ENCODE data around the gene PGLYRP2. TPM values are rescaled to one million over a fixed set of nuclear protein-coding genes. Genes with fewer than 3 reads are reported as not detected.

Gene PGLYRP2
- total and polyA plus RNA-seq, 2 of the 13 experiments (the other 11 are each of a cell fraction or from before 2014, with no cell fraction given) = 0.04 to 1.0 TPM

DNA sequence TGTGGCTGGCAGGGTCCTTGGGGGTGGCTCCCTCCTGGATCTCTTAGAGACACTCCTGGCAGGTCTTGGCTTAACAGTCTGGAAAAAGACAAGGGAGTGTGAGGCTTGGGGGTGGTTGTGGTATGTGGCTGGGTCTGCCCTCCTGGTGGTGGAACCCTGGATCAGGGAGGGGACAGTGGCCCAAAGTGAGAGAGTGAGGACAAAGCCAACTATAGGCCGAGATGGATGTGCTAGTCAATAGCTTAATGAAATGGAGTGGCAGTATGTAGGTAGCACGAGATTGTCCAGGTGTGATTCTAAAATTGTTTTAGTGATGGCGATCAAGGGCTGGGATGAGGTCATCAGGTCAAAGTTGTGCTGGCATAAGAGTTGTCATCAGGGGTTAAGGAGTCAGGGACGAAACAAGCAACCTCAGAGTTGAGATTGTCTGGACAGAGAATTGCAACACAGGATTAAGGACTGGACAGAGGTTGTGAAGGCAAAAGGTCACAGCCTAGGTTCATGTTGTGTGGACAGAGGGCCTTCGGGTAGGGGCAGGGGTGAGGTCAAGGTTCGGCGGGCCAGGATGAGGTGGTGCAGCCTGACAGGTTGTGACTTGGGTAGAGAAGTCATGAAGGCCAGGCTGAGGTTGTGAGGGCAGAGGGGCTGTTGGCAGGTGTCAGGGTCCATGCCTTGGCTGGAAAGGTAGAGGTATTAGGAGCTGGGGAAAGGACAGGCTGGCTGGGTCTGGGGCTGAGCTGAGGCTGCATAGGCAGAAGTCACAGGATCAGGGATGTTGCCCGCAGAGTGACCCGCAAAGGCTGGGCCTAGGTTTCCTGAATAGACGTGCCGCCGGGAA lies 10.4 kb downstream of the PGLYRP2 start (continued):
- TF ChIP-seq, protein P1, sequence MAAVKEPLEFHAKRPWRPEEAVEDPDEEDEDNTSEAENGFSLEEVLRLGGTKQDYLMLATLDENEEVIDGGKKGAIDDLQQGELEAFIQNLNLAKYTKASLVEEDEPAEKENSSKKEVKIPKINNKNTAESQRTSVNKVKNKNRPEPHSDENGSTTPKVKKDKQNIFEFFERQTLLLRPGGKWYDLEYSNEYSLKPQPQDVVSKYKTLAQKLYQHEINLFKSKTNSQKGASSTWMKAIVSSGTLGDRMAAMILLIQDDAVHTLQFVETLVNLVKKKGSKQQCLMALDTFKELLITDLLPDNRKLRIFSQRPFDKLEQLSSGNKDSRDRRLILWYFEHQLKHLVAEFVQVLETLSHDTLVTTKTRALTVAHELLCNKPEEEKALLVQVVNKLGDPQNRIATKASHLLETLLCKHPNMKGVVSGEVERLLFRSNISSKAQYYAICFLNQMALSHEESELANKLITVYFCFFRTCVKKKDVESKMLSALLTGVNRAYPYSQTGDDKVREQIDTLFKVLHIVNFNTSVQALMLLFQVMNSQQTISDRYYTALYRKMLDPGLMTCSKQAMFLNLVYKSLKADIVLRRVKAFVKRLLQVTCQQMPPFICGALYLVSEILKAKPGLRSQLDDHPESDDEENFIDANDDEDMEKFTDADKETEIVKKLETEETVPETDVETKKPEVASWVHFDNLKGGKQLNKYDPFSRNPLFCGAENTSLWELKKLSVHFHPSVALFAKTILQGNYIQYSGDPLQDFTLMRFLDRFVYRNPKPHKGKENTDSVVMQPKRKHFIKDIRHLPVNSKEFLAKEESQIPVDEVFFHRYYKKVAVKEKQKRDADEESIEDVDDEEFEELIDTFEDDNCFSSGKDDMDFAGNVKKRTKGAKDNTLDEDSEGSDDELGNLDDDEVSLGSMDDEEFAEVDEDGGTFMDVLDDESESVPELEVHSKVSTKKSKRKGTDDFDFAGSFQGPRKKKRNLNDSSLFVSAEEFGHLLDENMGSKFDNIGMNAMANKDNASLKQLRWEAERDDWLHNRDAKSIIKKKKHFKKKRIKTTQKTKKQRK (IDR thresholded peaks at IDR 0.05; ENCODE audit: low read length) = no peak
- TF ChIP-seq, protein P2, sequence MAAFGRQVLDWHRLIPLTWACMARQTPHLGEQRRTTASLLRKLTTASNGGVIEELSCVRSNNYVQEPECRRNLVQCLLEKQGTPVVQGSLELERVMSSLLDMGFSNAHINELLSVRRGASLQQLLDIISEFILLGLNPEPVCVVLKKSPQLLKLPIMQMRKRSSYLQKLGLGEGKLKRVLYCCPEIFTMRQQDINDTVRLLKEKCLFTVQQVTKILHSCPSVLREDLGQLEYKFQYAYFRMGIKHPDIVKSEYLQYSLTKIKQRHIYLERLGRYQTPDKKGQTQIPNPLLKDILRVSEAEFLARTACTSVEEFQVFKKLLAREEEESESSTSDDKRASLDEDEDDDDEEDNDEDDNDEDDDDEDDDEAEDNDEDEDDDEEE (CRISPR knock-in tag; IDR thresholded peaks at IDR 0.05) = no peak
- TF ChIP-seq TBX3 (IDR thresholded peaks at IDR 0.05; ENCODE audit: borderline replicate concordance) = no peak
- TF ChIP-seq ZNF672 (CRISPR knock-in tag; IDR thresholded peaks at IDR 0.05) = no peak
- TF ChIP-seq ZNF878 (CRISPR knock-in tag; IDR thresholded peaks at IDR 0.05) = no peak
- TF ChIP-seq KDM5A (IDR thresholded peaks at IDR 0.05; ENCODE audit: borderline replicate concordance, low read length) = no peak
- no peak for TF ChIP-seq ZNF589 (CRISPR knock-in tag; conservative IDR thresholded peaks at IDR 0.05)
- no peak for TF ChIP-seq ZNF337 (CRISPR knock-in tag; IDR thresholded peaks at IDR 0.05; ENCODE audit: borderline replicate concordance, low read depth)
- no peak for TF ChIP-seq MED8 (CRISPR knock-in tag; IDR thresholded peaks at IDR 0.05; ENCODE audit: insufficient replicate concordance)
- no peak for TF ChIP-seq ZNF317 (CRISPR knock-in tag; IDR thresholded peaks at IDR 0.05)
- no peak for TF ChIP-seq ZNF598 (CRISPR knock-in tag; IDR thresholded peaks at IDR 0.05; ENCODE audit: borderline replicate concordance)
- TF ChIP-seq RBAK (CRISPR knock-in tag; IDR thresholded peaks at IDR 0.05) = no peak
- TF ChIP-seq, protein P3, sequence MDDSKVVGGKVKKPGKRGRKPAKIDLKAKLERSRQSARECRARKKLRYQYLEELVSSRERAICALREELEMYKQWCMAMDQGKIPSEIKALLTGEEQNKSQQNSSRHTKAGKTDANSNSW (CRISPR knock-in tag; IDR thresholded peaks at IDR 0.05; ENCODE audit: borderline replicate concordance) = no peak
- no peak for TF ChIP-seq ZNF644 (CRISPR knock-in tag; IDR thresholded peaks at IDR 0.05; ENCODE audit: low read depth)
- TF ChIP-seq, protein P4, sequence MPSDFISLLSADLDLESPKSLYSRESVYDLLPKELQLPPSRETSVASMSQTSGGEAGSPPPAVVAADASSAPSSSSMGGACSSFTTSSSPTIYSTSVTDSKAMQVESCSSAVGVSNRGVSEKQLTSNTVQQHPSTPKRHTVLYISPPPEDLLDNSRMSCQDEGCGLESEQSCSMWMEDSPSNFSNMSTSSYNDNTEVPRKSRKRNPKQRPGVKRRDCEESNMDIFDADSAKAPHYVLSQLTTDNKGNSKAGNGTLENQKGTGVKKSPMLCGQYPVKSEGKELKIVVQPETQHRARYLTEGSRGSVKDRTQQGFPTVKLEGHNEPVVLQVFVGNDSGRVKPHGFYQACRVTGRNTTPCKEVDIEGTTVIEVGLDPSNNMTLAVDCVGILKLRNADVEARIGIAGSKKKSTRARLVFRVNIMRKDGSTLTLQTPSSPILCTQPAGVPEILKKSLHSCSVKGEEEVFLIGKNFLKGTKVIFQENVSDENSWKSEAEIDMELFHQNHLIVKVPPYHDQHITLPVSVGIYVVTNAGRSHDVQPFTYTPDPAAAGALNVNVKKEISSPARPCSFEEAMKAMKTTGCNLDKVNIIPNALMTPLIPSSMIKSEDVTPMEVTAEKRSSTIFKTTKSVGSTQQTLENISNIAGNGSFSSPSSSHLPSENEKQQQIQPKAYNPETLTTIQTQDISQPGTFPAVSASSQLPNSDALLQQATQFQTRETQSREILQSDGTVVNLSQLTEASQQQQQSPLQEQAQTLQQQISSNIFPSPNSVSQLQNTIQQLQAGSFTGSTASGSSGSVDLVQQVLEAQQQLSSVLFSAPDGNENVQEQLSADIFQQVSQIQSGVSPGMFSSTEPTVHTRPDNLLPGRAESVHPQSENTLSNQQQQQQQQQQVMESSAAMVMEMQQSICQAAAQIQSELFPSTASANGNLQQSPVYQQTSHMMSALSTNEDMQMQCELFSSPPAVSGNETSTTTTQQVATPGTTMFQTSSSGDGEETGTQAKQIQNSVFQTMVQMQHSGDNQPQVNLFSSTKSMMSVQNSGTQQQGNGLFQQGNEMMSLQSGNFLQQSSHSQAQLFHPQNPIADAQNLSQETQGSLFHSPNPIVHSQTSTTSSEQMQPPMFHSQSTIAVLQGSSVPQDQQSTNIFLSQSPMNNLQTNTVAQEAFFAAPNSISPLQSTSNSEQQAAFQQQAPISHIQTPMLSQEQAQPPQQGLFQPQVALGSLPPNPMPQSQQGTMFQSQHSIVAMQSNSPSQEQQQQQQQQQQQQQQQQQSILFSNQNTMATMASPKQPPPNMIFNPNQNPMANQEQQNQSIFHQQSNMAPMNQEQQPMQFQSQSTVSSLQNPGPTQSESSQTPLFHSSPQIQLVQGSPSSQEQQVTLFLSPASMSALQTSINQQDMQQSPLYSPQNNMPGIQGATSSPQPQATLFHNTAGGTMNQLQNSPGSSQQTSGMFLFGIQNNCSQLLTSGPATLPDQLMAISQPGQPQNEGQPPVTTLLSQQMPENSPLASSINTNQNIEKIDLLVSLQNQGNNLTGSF (CRISPR knock-in tag; IDR thresholded peaks at IDR 0.05) = no peak
- TF ChIP-seq TEAD2 (CRISPR knock-in tag; IDR thresholded peaks at IDR 0.05) = no peak
- no peak for TF ChIP-seq CHCHD3 (CRISPR knock-in tag; IDR thresholded peaks at IDR 0.05)
